CD4-positive, alpha-beta T cell (primary cell): ENCODE results near the gene LYPD6B. TPM values are rescaled to one million over a fixed set of nuclear protein-coding genes. Genes with fewer than 3 reads are reported as not detected.

Experiments
- ATAC-seq: fragments of 200-7000 bp; cut with Tn5 transposase; one replicate; pipeline ENCODE4 v1.10.0; 2022; ENCODE audit warnings: mild to moderate bottlenecking; ENCODE audit not compliant: poor library complexity
- CTCF ChIA-PET: fragments of 350-600 bp; sonication (Branson Sonifier 250); formaldehyde crosslinking; loops from one replicate; lab custom pipeline; 2021; ENCODE audit warnings: antibody characterized with exemption, inconsistent platforms; lab: Charles Lee
- POLR2A ChIA-PET: fragments of 350-600 bp; sonication (Branson Sonifier 250); formaldehyde crosslinking; loops from one replicate; lab custom pipeline; 2021; ENCODE audit warnings: antibody characterized with exemption, inconsistent platforms; lab: Charles Lee
- DNase-seq, 14 experiments: peaks; one replicate each; pipeline ENCODE4 v3.0.0-alpha.2; 2013 to 2020; ENCODE audit warnings: mixed read lengths in 2 of 14
- H3K27ac ChIP-seq, 2 donors: one replicate each; pipeline versions ENCODE4 v1.5.1 to v1.7.0; 2013; ENCODE audit warnings: low read length in 2 of 2, low read depth in 1 of 2, mild to moderate bottlenecking in 1 of 2
- H3K27me3 ChIP-seq, 2 experiments: 1 replicate in 1 of 2; 2 replicates in 1 of 2; pipeline versions ENCODE4 v1.6.1 to v1.7.0; 2013; ENCODE audit warnings: low read length in 2 of 2, control low read depth in 1 of 2, mild to moderate bottlenecking in 1 of 2, moderate library complexity in 1 of 2; ENCODE audit not compliant: insufficient read depth in 2 of 2, control insufficient read depth in 1 of 2
- H3K36me3 ChIP-seq: one replicate; pipeline ENCODE4 v1.6.1; 2013; ENCODE audit warnings: low read length, control low read depth; ENCODE audit not compliant: insufficient read depth
- H3K4me1 ChIP-seq: one replicate; pipeline ENCODE4 v1.6.1; 2013; ENCODE audit warnings: low read length, control low read depth; ENCODE audit not compliant: insufficient read depth
- H3K4me3 ChIP-seq: one replicate; pipeline ENCODE4 v1.5.1; 2013; ENCODE audit warnings: mild to moderate bottlenecking, low read length, moderate library complexity
- H3K9me3 ChIP-seq, 2 experiments: 1 replicate in 1 of 2; 2 replicates in 1 of 2; pipeline versions ENCODE4 v1.6.1 to v1.7.0; 2013; ENCODE audit warnings: low read length in 2 of 2, mild to moderate bottlenecking in 2 of 2, control low read depth in 1 of 2, moderate library complexity in 1 of 2; ENCODE audit not compliant: control insufficient read depth in 1 of 2, insufficient read depth in 1 of 2
- H3K27ac Mint-ChIP-seq: one replicate; pipeline ENCODE4 v1.8.0; 2020; ENCODE audit warnings: mixed read lengths
- H3K27me3 Mint-ChIP-seq: one replicate; pipeline ENCODE4 v1.8.0; 2021; ENCODE audit warnings: mixed read lengths
- H3K36me3 Mint-ChIP-seq: one replicate; pipeline ENCODE4 v1.8.0; 2021; ENCODE audit warnings: low read depth, mixed read lengths
- H3K4me1 Mint-ChIP-seq: one replicate; pipeline ENCODE4 v1.8.0; 2021; ENCODE audit warnings: low read depth, mixed read lengths
- H3K4me3 Mint-ChIP-seq: one replicate; pipeline ENCODE4 v1.8.0; 2020; ENCODE audit warnings: mild to moderate bottlenecking, mixed read lengths
- H3K9me3 Mint-ChIP-seq: one replicate; pipeline ENCODE4 v1.8.0; 2020; ENCODE audit warnings: mixed read lengths
- CTCF ChIP-seq: fragments of 200-600 bp; IDR thresholded peaks from one replicate; pipeline ENCODE4 v1.8.0; 2022; ENCODE audit warnings: antibody characterized with exemption, mild to moderate bottlenecking
- intact Hi-C, 2 experiments: fragments of 100-400 bp; cut with DNase I in 1 of 2; cut with micrococcal nuclease in 1 of 2; formaldehyde crosslinking; loops; one replicate each; pipeline versions ENCODE4 v1.15.1 to v1.9.0; 2023 to 2025; cut with DNase I, micrococcal nuclease
- total RNA-seq, 174 experiments: library from RNA in 2 of 174; stranded (reverse) in 2 of 174; gene quantifications; one replicate each; pipeline ENCODE4 v1.2.3 and lab custom pipeline; 2021 to 2026

The LYPD6B gene
- total RNA-seq, 2 experiments from 2014 or later: not detected

DNA sequence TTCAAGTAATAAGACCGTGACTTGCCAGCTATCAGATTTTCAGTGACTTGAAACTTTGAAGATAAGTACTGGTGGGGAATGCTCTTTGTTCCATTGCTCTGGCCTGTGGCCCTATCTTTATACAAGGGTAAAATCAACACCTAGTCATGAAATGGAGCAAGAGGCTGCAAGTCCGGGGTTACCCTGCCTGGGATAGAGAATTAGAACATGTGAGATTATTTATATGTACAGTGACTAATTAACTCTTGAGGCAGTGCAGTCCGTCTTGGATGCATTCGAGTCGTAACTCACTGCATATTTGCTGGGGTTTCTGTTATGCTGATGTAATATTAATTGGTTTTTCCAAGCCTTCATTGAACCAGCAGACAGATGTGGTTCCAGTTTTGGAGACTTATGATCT, 186.0 kb downstream of the LYPD6B start:
- Mint-ChIP-seq H3K36me3 (no peaks in the 10 kb centered on the region), H3K27ac (no peak overlapping the region), H3K4me1 (no peaks in the 10 kb centered on the region), H3K4me3 (no peak overlapping the region), H3K9me3 (no peaks in the 10 kb centered on the region), H3K27me3 (peaks cover 38% of the 10 kb centered on the region)
- H3K4me3 ChIP-seq: no peak overlapping the region
- TF ChIP-seq CTCF: no peak
- POLR2A ChIA-PET: no interaction called here
- CTCF ChIA-PET: no interaction called here
- no peaks in the 10 kb centered on the region for H3K4me1 ChIP-seq
- H3K27ac ChIP-seq: no peak overlapping the region
- H3K9me3 ChIP-seq: no peaks in the 10 kb centered on the region
- no peak for ATAC-seq
- peaks cover 0 to 6% of the 10 kb centered on the region in 2 experiments for H3K27me3 ChIP-seq
- no peaks in the 10 kb centered on the region for H3K36me3 ChIP-seq
- intact Hi-C loops: no loop called here
- DNase-seq: no peak

DNA sequence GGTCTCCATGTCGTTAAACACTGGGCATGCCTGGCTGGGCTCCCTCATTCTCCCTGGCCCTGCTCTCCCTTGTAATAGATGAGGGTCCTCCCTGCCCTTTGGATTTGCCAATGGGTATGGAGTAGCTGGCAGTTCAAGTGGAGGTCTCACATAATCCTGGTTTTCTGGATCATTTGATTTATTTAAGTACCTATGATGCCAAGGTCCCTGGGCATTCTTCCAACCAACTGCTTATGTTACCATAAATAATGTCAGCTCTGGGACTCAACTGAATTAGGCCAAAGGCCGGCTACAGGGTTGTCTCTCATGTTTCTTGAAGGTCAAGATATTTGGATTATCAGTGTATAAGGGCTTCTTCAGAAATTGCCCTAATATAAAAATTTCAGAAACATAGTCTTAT, 186.9 kb downstream of the LYPD6B start:
- CTCF ChIA-PET: no interaction called here
- Histone ChIP-seq H3K27ac (no peak overlapping the region), H3K4me1 (no peaks in the 10 kb centered on the region), H3K9me3 (no peaks in the 10 kb centered on the region), H3K4me3 (no peak overlapping the region), H3K27me3 (peaks cover 0 to 7% of the 10 kb centered on the region in 2 experiments), H3K36me3 (no peaks in the 10 kb centered on the region)
- Mint-ChIP-seq H3K9me3 (no peaks in the 10 kb centered on the region), H3K4me1 (no peaks in the 10 kb centered on the region), H3K27ac (no peak overlapping the region), H3K27me3 (peaks cover 43% of the 10 kb centered on the region), H3K4me3 (no peak overlapping the region), H3K36me3 (no peaks in the 10 kb centered on the region)
- intact Hi-C loops: no loop called here
- DNase-seq: no peak
- POLR2A ChIA-PET: no interaction called here
- no peak for TF ChIP-seq CTCF
- no peak for ATAC-seq

- H3K9me3 ChIP-seq: no peaks in the 10 kb centered on the region
- intact Hi-C loops: no loop called here
- H3K27me3 Mint-ChIP-seq: peaks cover 48% of the 10 kb centered on the region
- no peaks in the 10 kb centered on the region for H3K36me3 Mint-ChIP-seq
- ATAC-seq: no peak
- H3K4me1 ChIP-seq: no peaks in the 10 kb centered on the region
- peaks cover 0 to 7% of the 10 kb centered on the region in 2 experiments for H3K27me3 ChIP-seq
- no peak for DNase-seq
- no peaks in the 10 kb centered on the region for H3K36me3 ChIP-seq
- no peaks in the 10 kb centered on the region for H3K4me1 Mint-ChIP-seq
- TF ChIP-seq CTCF: no peak
- H3K27ac Mint-ChIP-seq: no peak overlapping the region
- H3K9me3 Mint-ChIP-seq: no peaks in the 10 kb centered on the region
- H3K4me3 ChIP-seq: no peak overlapping the region
- no peak overlapping the region for H3K4me3 Mint-ChIP-seq
- POLR2A ChIA-PET: no interaction called here
- CTCF ChIA-PET: no interaction called here
- no peak overlapping the region for H3K27ac ChIP-seq
These were observed 188.3 kb downstream of the LYPD6B start for GRCh38 chr2:149226790-149227189.
